GM06990 (cell line): ENCODE measurements around the gene DTWD2.
"Not testable (repeated sequence)": the region's sequence is repeated elsewhere in the genome, so short reads cannot be mapped to it uniquely, and the experiment has no call there.

Experiments
- DNase-seq: peaks from one replicate; pipeline ENCODE4 v3.0.0-alpha.2; 2011; ENCODE audit not compliant: insufficient read length; ENCODE audit errors: extremely low read depth
- H3K27me3 ChIP-seq: replicated peaks from 2 replicates; pipeline ENCODE4 v1.6.0; 2011; ENCODE audit warnings: low read length; ENCODE audit not compliant: control insufficient read depth, insufficient read depth
- H3K36me3 ChIP-seq: 2 replicates; pipeline ENCODE4 v1.5.1; 2011; ENCODE audit warnings: low read length; ENCODE audit not compliant: control insufficient read depth, insufficient read depth
- H3K4me3 ChIP-seq: replicated peaks from 2 replicates; pipeline ENCODE4 v1.5.1; 2011; ENCODE audit warnings: low read depth, mild to moderate bottlenecking, control low read depth, low read length
- TF ChIP-seq, protein P1 (sequence below): IDR thresholded peaks from 2 replicates; pipeline ENCODE4 v1.5.1; 2011; ENCODE audit warnings: low read length, control low read depth, mild to moderate bottlenecking, inconsistent platforms; ENCODE audit not compliant: insufficient read depth, poor library complexity, severe bottlenecking

Gene DTWD2

DNA sequence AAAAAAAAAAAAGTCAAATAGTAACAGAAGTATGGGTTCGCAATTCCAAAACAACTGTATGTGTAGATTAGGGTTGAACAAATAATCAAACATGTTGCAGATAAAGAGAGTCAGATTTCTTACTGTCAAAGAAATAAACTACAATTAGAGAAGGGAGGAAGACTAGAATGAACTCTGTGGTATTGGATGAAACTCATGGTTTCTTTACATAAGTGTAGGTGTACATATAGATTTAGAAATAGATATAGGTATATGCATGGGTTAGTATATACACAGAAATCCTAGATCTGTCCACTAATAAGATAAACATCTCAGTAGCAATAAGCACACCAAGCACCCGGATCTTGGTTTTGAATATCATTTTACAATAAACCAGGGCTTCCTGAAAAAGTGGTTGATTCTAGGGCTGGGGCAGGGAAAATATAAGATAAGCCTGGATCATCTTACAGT is 21.3 kb downstream of the DTWD2 start:
- H3K4me3 ChIP-seq = no peak overlapping the region
- DNase-seq = no peak
- TF ChIP-seq, protein P1, sequence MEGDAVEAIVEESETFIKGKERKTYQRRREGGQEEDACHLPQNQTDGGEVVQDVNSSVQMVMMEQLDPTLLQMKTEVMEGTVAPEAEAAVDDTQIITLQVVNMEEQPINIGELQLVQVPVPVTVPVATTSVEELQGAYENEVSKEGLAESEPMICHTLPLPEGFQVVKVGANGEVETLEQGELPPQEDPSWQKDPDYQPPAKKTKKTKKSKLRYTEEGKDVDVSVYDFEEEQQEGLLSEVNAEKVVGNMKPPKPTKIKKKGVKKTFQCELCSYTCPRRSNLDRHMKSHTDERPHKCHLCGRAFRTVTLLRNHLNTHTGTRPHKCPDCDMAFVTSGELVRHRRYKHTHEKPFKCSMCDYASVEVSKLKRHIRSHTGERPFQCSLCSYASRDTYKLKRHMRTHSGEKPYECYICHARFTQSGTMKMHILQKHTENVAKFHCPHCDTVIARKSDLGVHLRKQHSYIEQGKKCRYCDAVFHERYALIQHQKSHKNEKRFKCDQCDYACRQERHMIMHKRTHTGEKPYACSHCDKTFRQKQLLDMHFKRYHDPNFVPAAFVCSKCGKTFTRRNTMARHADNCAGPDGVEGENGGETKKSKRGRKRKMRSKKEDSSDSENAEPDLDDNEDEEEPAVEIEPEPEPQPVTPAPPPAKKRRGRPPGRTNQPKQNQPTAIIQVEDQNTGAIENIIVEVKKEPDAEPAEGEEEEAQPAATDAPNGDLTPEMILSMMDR = no peak
- no peaks in the 10 kb centered on the region for H3K36me3 ChIP-seq
- no peaks in the 10 kb centered on the region for H3K27me3 ChIP-seq

DNA sequence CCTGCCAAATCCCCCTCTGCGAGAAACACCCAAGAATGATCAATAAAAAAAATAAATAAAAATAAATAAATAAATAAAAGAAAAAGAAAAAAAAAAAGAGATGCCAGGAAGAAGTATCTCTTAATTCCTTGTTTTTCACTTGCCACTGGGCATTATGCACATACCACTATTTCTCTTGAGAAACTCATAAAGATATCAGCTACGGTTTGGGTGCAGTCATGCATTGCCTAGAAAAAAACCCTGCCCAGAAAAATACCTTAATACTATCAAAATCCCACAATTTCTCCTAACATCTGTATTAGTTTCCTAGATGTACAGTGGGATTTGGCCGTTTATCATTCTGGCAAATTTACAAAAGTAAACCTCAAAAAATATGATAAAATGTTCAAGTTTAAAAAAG is 22.5 kb downstream of the DTWD2 start:
- Histone ChIP-seq H3K4me3 (no peak overlapping the region), H3K36me3 (no peaks in the 10 kb centered on the region), H3K27me3 (no peaks in the 10 kb centered on the region)
- DNase-seq = no peak
- TF ChIP-seq, protein P1 = no peak

DNA sequence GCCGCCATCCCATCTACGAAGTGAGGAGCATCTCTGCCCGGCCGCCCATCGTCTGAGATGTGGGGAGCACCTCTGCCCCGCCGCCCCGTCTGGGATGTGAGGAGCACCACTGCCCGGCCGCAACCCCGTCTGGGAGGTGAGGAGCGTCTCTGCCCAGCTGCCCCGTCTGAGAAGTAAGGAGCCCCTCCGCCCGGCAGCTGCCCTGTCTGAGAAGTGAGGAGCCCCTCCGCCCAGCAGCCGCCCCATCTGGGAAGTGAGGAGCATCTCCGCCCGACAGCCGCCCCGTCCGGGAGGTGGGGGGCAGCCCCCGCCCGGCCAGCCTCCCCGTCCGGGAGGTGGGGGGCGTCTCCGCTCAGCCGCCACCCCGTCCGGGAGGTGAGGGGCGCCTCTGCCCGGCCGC is 23.4 kb downstream of the DTWD2 start:
- not testable (repeated sequence) for H3K4me3 ChIP-seq, H3K27me3 ChIP-seq, DNase-seq, H3K36me3 ChIP-seq

DNA sequence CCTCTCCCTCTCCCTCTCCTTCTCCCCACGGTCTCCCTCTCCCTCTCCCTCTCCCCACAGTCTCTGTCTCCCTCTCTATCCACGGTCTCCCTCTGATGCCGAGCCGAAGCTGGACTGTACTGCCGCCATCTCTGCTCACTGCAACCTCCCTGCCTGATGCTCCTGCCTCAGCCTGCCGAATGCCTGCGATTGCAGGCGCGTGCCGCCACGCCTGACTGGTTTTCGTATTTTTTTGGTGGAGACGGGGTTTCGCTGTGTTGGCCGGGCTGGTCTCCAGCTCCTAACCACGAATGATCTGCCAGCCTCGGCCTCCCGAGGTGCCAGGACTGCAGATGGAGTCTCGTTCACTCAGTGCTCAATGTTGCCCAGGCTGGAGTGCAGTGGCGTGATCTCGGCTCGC is 24.0 kb downstream of the DTWD2 start:
- H3K36me3 ChIP-seq, H3K27me3 ChIP-seq, H3K4me3 ChIP-seq, DNase-seq: not testable (repeated sequence)

DNA sequence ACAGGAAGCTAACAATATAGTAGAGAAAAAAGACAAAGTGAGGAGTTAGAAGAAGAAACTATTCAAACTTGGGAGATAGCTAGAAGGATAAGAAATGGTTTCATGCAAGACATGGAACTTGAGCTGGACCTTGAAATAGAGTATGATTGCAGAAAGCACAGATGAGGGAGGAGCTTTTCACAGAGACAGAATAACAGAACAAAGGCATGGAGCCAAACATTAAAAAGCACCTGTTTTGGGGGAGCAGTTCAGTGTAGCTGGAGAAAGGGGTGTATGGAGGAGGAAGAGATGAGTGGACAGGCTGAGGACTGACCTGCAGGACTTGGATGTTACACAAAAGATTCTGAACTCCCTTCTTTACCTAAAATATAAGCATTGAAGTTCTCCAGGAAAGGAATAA is 25.2 kb downstream of the DTWD2 start:
- Histone ChIP-seq H3K27me3 (no peaks in the 10 kb centered on the region), H3K4me3 (no peak overlapping the region), H3K36me3 (no peaks in the 10 kb centered on the region)
- no peak for DNase-seq
- TF ChIP-seq, protein P1 = no peak

DNA sequence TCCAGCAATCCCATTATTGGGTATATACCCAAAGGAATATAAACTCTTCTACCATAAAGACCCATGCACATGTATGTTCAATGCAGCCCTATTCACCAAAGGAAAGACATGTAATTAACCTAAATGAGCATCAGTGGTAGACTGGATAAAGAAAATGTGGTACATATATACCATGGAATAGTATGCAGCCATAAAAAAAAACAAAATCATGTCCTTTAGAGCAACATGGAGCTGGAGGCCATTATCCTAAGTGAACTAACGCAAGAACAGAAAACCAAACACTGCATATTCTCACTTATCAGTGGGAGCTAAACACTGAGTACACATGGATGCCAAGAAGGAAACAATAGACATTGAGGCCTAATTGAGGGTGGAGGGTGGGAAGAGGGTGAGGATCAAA is 27.8 kb downstream of the DTWD2 start:
- H3K36me3 ChIP-seq = no peaks in the 10 kb centered on the region
- TF ChIP-seq, protein P1 = no peak
- DNase-seq = no peak
- H3K27me3 ChIP-seq = no peaks in the 10 kb centered on the region
- no peak overlapping the region for H3K4me3 ChIP-seq

DNA sequence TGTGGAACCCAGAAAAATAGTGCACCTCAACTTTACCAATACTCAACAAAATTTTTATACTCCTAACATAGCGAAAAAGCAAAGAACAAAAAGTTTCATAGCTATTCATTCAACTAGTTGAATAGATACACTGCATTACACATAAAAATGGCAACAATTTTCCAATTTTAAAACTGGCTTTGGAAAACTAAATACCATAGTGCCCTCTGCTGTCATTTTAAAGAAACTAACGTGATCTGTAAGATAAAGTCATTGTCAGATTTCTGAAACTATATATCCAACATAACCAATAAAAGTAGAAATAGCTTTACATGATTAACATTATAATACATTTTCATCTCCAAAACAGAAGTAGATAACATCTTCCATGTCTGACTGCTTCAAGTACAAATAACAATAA is 31.6 kb downstream of the DTWD2 start:
- DNase-seq = no peak
- Histone ChIP-seq H3K27me3 (no peaks in the 10 kb centered on the region), H3K36me3 (no peaks in the 10 kb centered on the region), H3K4me3 (no peak overlapping the region)
- TF ChIP-seq, protein P1 = no peak
